ENCODE data around the gene STAC. TPM values are rescaled to one million over a fixed set of nuclear protein-coding genes. Genes with fewer than 3 reads are reported as not detected.

STAC gene
- total and polyA plus RNA-seq, 2 donors (not counting 3 experiments of a cell fraction or from before 2014, with no cell fraction given) = 0.03 to 0.88 TPM

GRCh38 chr3:36455406-36455805 is 75.1 kb downstream of the STAC start:
- BruUV-seq (replicated peaks) = no TSS peak
- H3K9me3 ChIP-seq (replicated peaks; ENCODE audit: control insufficient read depth, insufficient read depth, low read length) = no peaks in the 10 kb centered on the region
- H2AFZ ChIP-seq (ENCODE audit: low read depth, low read length) = no peak overlapping the region
- FAIRE-seq (no peak), DNase-seq (ENCODE audit: low read depth, low spot score) (no peak)
- H3K79me2 ChIP-seq (ENCODE audit: control insufficient read depth, insufficient read depth, low read length) = no peaks in the 10 kb centered on the region
- no peaks in the 10 kb centered on the region for H3K4me1 ChIP-seq (ENCODE audit: control insufficient read depth, extremely low read depth, insufficient read depth, low read length)
- TF ChIP-seq JUN (IDR thresholded peaks at IDR 0.05; ENCODE audit: borderline replicate concordance, insufficient read depth, insufficient read length, low read depth) = no peak
- no peak for TF ChIP-seq POLR2A (IDR thresholded peaks at IDR 0.05; ENCODE audit: low read depth, low read length)
- TF ChIP-seq FOS (IDR thresholded peaks at IDR 0.05; ENCODE audit: borderline replicate concordance, insufficient read depth, low read length) = no peak
- no peak for TF ChIP-seq CTCF (IDR thresholded peaks at IDR 0.05; ENCODE audit: extremely low read depth in 1 of 2, insufficient read depth in 1 of 2, low read depth in 1 of 2, low read length in 2 of 2)
- no peak for TF ChIP-seq GATA2 (IDR thresholded peaks at IDR 0.05; ENCODE audit: insufficient read depth, insufficient read length, low read depth, low read length)
- TF ChIP-seq MYC (IDR thresholded peaks at IDR 0.05; ENCODE audit: low read depth, low read length) = no peak
- no peak for TF ChIP-seq EZH2 (IDR thresholded peaks at IDR 0.05; ENCODE audit: borderline replicate concordance, low read depth, low read length, severe bottlenecking)
- no peak for TF ChIP-seq MAX (IDR thresholded peaks at IDR 0.05; ENCODE audit: insufficient read depth, insufficient read length)
- TF ChIP-seq POLR2AphosphoS5 (IDR thresholded peaks at IDR 0.05; ENCODE audit: insufficient read depth, low read depth, low read length) = no peak
- H3K27ac ChIP-seq (ENCODE audit: insufficient read depth, low read depth, low read length) = no peak overlapping the region
- no peak overlapping the region for H3K4me3 ChIP-seq (replicated peaks in 1 of 3; ENCODE audit: insufficient read depth in 1 of 3, low read depth in 1 of 3, low read length in 3 of 3)
- POLR2A ChIA-PET = no interaction called here
- no peak overlapping the region for H3K9ac ChIP-seq (replicated peaks; ENCODE audit: extremely low read depth, insufficient read depth, low read length)
- intact Hi-C loops (cut with micrococcal nuclease) = no loop called here
- CTCF ChIA-PET = no interaction called here
- H3K36me3 ChIP-seq (ENCODE audit: control insufficient read depth in 2 of 2, extremely low read depth in 1 of 2, insufficient read depth in 2 of 2, low read length in 2 of 2) = no peaks in the 10 kb centered on the region
- no peak overlapping the region for H3K4me2 ChIP-seq (ENCODE audit: insufficient read depth, low read length)
- no peaks in the 10 kb centered on the region for H3K9me1 ChIP-seq (replicated peaks; ENCODE audit: control insufficient read depth, extremely low read depth, insufficient read depth, low read length)
- dilution Hi-C loops (cut with MboI; ENCODE audit: extremely low pct_ligation_motif_present, low sequenced_read_pairs) = no loop called here
- no peaks in the 10 kb centered on the region for H4K20me1 ChIP-seq (replicated peaks; ENCODE audit: control insufficient read depth, extremely low read depth, insufficient read depth, low read length)
- H3K27me3 ChIP-seq (ENCODE audit: control insufficient read depth in 2 of 2, insufficient read depth in 2 of 2, low read length in 2 of 2) = no peaks in the 10 kb centered on the region

Measured in endothelial cell of umbilical vein (primary cell).